Right lobe of liver (tissue), 6 donors: ENCODE data around the gene TSNAXIP1. TPM values are rescaled to one million over a fixed set of nuclear protein-coding genes. Genes with fewer than 3 reads are reported as not detected.

ENCODE experiments used
- ATAC-seq, 4 donors: fragments of 200-7000 bp; cut with Tn5 transposase; one replicate each; pipeline ENCODE4 v1.9.1; 2020; ENCODE audit warnings: mild to moderate bottlenecking in 4 of 4, moderate library complexity in 4 of 4
- DNase-seq, 3 donors: peaks; one replicate each; pipeline ENCODE4 v3.0.0-alpha.2; 2020
- H3K27ac ChIP-seq, 3 donors: fragments of 200-600 bp; one replicate each; pipeline ENCODE4 v1.8.0; 2022
- H3K27me3 ChIP-seq, 2 donors: fragments of 200-600 bp; one replicate each; pipeline ENCODE4 v1.8.0; 2022
- H3K36me3 ChIP-seq, 4 donors: fragments of 200-600 bp; sonication (generic) in 1 of 4; one replicate each; pipeline versions ENCODE4 v1.5.1 to v1.8.0; 2017 to 2022; ENCODE audit warnings: control low read depth in 1 of 4
- H3K4me1 ChIP-seq, 4 donors: fragments of 200-600 bp; sonication (generic) in 1 of 4; one replicate each; pipeline versions ENCODE4 v1.5.1 to v1.8.0; 2017 to 2022; ENCODE audit warnings: control low read depth in 1 of 4
- H3K4me3 ChIP-seq, 3 donors: fragments of 200-600 bp; one replicate each; pipeline ENCODE4 v1.8.0; 2022
- H3K9me3 ChIP-seq, 4 donors: fragments of 200-600 bp; sonication (generic) in 1 of 4; one replicate each; pipeline versions ENCODE4 v1.5.1 to v1.8.0; 2017 to 2022; ENCODE audit warnings: control low read depth in 1 of 4
- CTCF ChIP-seq, 4 donors: fragments of 200-600 bp in 3 of 4; fragments of 450-650 bp in 1 of 4; IDR thresholded peaks; one replicate each; pipeline versions ENCODE4 v1.5.1 to v1.8.0; 2016 to 2022; ENCODE audit warnings: antibody characterized with exemption in 4 of 4, mild to moderate bottlenecking in 2 of 4
- POLR2A ChIP-seq: fragments of 450-650 bp; IDR thresholded peaks from one replicate; pipeline ENCODE4 v1.6.1; 2017; ENCODE audit warnings: antibody characterized with exemption, mild to moderate bottlenecking
- WGBS: methylation state at CpG from one replicate; pipeline ENCODE4 v1.1.6; 2018; ENCODE audit warnings: low coverage, low lambda C conversion rate; ENCODE audit not compliant: insufficient coverage; ENCODE audit errors: missing lambda C conversion rate; 5-methylcytosine and 5-hydroxymethylcytosine counted together
- intact Hi-C, 2 donors: fragments of 100-400 bp; cut with DNase I; formaldehyde crosslinking; loops; one replicate each; pipeline versions ENCODE4 v1.11.2 to v1.14.1; 2022
- small RNA-seq, 2 experiments: library from RNA; depleted of rRNA; stranded (forward); fragments of <200 nt; gene quantifications; one replicate each; pipeline ENCODE3, GENCODE V24; 2016
- total RNA-seq, 6 experiments: library from RNA; depleted of rRNA in 2 of 6; stranded (reverse); fragments of >200 nt in 2 of 6; fragmentation: NEBNext Ultra II Directional in 3 of 6; extraction: Animal tissue kit (Norgen Biotek cat#: 25700) in 3 of 6; gene quantifications; one replicate each; pipeline versions ENCODE4 v1.1.0 to v1.2.4, GENCODE V29; 2016 to 2023
- donor health status: DM: no; HTN: yes; CAD: no.
- donor health status: DM: no; HTN: no; CAD: no.
- donor health status: DM: no; HTN: no; CAD: no.
- donor health status: DM: no; HTN: yes; CAD: no.
- donor health status: DM: no; HTN: yes; CAD: no.

Gene TSNAXIP1
- total RNA-seq, 6 experiments from 2014 or later: 0.42 to 1.2 (median 0.99) TPM

- no CpG with 5 or more reads among the region's 3 CpGs for WGBS
- peaks cover 0 to 35% (median 8%) of the 10 kb centered on the region in 4 donors for H3K4me1 ChIP-seq
- no peak overlapping the region for H3K27ac ChIP-seq
Observed at GRCh38 chr16:67874372-67874771, 67.7 kb downstream of the TSNAXIP1 start.

GRCh38 chr16:67877064-67877463 lies 70.4 kb downstream of the TSNAXIP1 start:
- no peak for TF ChIP-seq POLR2A
- no peak for TF ChIP-seq CTCF (IDR thresholded peaks at IDR 0.05)
- peaks cover 0 to 27% (median 8%) of the 10 kb centered on the region in 4 donors for H3K4me1 ChIP-seq
- H3K4me3 ChIP-seq: no peak overlapping the region
- no peak overlapping the region for H3K27ac ChIP-seq
- no peaks in the 10 kb centered on the region for H3K27me3 ChIP-seq
- ATAC-seq (no peak), DNase-seq (no peak)
- WGBS: 80% methylated on average over 3 of the region's 11 CpGs
- intact Hi-C loops: no loop called here
- peaks cover 0 to 52% (median 30%) of the 10 kb centered on the region in 4 donors for H3K36me3 ChIP-seq
- H3K9me3 ChIP-seq: no peaks in the 10 kb centered on the region

More at GRCh38 chr16:67874372-67874771, 67.7 kb downstream of the TSNAXIP1 start:
- H3K9me3 ChIP-seq: no peaks in the 10 kb centered on the region
- ATAC-seq: no peak
- H3K36me3 ChIP-seq: peaks cover 0 to 31% (median 18%) of the 10 kb centered on the region in 4 donors
- TF ChIP-seq CTCF (IDR thresholded peaks at IDR 0.05) (no peak), POLR2A (no peak)
- H3K27me3 ChIP-seq: no peaks in the 10 kb centered on the region
- DNase-seq: no peak
- peak overlapping the region in 1 of 3 donors; percentile 97 for H3K4me3 ChIP-seq
- intact Hi-C loops: no loop called here

Small RNA genes lying within 50 kb of the gene (small RNA-seq; reads per million reads assigned to genes)
- 0 reads per million in 2 experiments for gene AC040162.2

Other genes starting within 250 kb of the TSNAXIP1 start
- 10 to 100 TPM; 14.3 to 18.5 (median 17.0) TPM for gene CTCF, start 244.4 kb upstream of the TSNAXIP1 start, total RNA-seq
- 1 to 10 TPM in 3 of 6 experiments, under 1 TPM in 3; 0.39 to 3.4 (median 0.88) TPM for gene CARMIL2, start 161.7 kb upstream of the TSNAXIP1 start, total RNA-seq
- 1 to 10 TPM; 4.0 to 8.2 (median 5.9) TPM for gene ACD, start 146.6 kb upstream of the TSNAXIP1 start, total RNA-seq
- gene PARD6A, start 145.9 kb upstream of the TSNAXIP1 start, total RNA-seq: 1 to 10 TPM; 1.3 to 4.8 (median 2.6) TPM
- gene ENKD1, start 140.1 kb upstream of the TSNAXIP1 start, total RNA-seq: 1 to 10 TPM; 4.4 to 8.9 (median 7.3) TPM
- 1 to 10 TPM; 1.4 to 4.3 (median 2.5) TPM for gene C16orf86, start 140.1 kb upstream of the TSNAXIP1 start, total RNA-seq
- 10 to 100 TPM; 19.7 to 39.7 (median 24.6) TPM for gene GFOD2, start 87.6 kb upstream of the TSNAXIP1 start, total RNA-seq
- gene RANBP10, start 329 bp upstream of the TSNAXIP1 start, total RNA-seq: 10 to 100 TPM; 15.1 to 38.4 (median 22.7) TPM
- 10 to 100 TPM in 4 of 6 experiments, 1 to 10 TPM in 2; 8.9 to 23.9 (median 11.7) TPM for gene THAP11, start 35.4 kb downstream of the TSNAXIP1 start, total RNA-seq
- gene NUTF2, start 40.0 kb downstream of the TSNAXIP1 start, total RNA-seq: 10 to 100 TPM; 23.4 to 67.8 (median 33.9) TPM
- gene CENPT, start 40.8 kb downstream of the TSNAXIP1 start, total RNA-seq: 10 to 100 TPM; 12.2 to 21.1 (median 18.2) TPM
- gene EDC4, start 66.2 kb downstream of the TSNAXIP1 start, total RNA-seq: 10 to 100 TPM; 16.2 to 25.4 (median 19.5) TPM
- gene NRN1L, start 78.0 kb downstream of the TSNAXIP1 start, total RNA-seq: under 1 TPM in 1 of 6 experiments, not detected in 5; 0.84 TPM
- gene PSKH1, start 86.4 kb downstream of the TSNAXIP1 start, total RNA-seq: 10 to 100 TPM in 4 of 6 experiments, 1 to 10 TPM in 2; 6.7 to 22.6 (median 13.2) TPM
- under 1 TPM in 3 of 6 experiments, not detected in 3; 0.12 to 0.49 (median 0.44) TPM for gene CTRL, start 125.0 kb downstream of the TSNAXIP1 start, total RNA-seq
- gene PSMB10, start 130.0 kb downstream of the TSNAXIP1 start, total RNA-seq: 10 to 100 TPM; 19.0 to 39.6 (median 22.7) TPM
- gene LCAT, start 137.2 kb downstream of the TSNAXIP1 start, total RNA-seq: 100 to 1,000 TPM in 4 of 6 experiments, 10 to 100 TPM in 2; 29.4 to 207 (median 137) TPM
- gene SLC12A4, start 161.7 kb downstream of the TSNAXIP1 start, total RNA-seq: 10 to 100 TPM; 17.2 to 40.0 (median 21.9) TPM
- gene DPEP3, start 173.6 kb downstream of the TSNAXIP1 start, total RNA-seq: under 1 TPM in 1 of 6 experiments, not detected in 5; 0.10 TPM
- 1 to 10 TPM in 5 of 6 experiments, under 1 TPM in 1; 0.93 to 2.3 (median 1.6) TPM for gene DPEP2, start 192.6 kb downstream of the TSNAXIP1 start, total RNA-seq
- not detected for gene DPEP2NB, start 209.0 kb downstream of the TSNAXIP1 start, total RNA-seq
- 1 to 10 TPM; 5.4 to 10.0 (median 6.3) TPM for gene DDX28, start 216.3 kb downstream of the TSNAXIP1 start, total RNA-seq
- 10 to 100 TPM in 2 of 6 experiments, 1 to 10 TPM in 4; 7.9 to 16.4 (median 9.2) TPM for gene DUS2, start 216.4 kb downstream of the TSNAXIP1 start, total RNA-seq